Measurements from ENCODE around the gene MRPS30. TPM values are rescaled to one million over a fixed set of nuclear protein-coding genes. Genes with fewer than 3 reads are reported as not detected.

Gene MRPS30
- total RNA-seq, 1 experiment from 2014 or later = 106 TPM

DNA sequence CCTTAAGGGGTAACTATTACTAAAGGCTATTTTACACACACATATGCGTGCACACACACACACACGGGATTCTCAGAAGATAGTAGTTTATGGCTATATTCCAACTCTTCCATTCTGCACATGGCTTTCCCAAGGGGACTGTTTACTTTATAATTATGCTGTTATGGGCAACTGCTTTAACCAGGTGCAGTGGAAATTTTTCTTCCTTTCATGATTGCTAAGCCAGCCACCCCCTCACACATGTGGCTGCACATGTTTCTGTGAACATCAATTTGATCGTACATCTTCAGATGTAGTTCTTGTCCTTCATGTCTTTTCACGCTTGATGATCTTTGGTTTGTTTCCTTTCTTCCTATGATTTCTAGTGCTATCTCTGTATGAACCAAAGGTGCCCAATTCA is 37.0 kb downstream of the MRPS30 start:
- no TSS peak for BruUV-seq (replicated peaks)
- CTCF ChIA-PET = no interaction called here
- H3K9me2 ChIP-seq (ENCODE audit: insufficient read depth) = no peaks in the 10 kb centered on the region
- H2AFZ ChIP-seq = no peak overlapping the region
- POLR2A ChIA-PET (ENCODE audit: unreplicated experiment) = no interaction called here
- no peak for DNase-seq
- no peaks in the 10 kb centered on the region for H3K4me1 ChIP-seq (replicated peaks; ENCODE audit: insufficient read depth)
- H3K4me2 ChIP-seq = no peak overlapping the region
- H3F3A ChIP-seq (ENCODE audit: insufficient read depth, low read depth) = no peaks in the 10 kb centered on the region
- H3K4me3 ChIP-seq = no peak overlapping the region
- H3K9me3 ChIP-seq (ENCODE audit: insufficient read depth, low read depth) = no peaks in the 10 kb centered on the region
- intact Hi-C loops (cut with micrococcal nuclease; ENCODE audit: unreplicated experiment) = no loop called here
- no peak overlapping the region for H3K27ac ChIP-seq
- H4K20me1 ChIP-seq (ENCODE audit: insufficient read depth) = no peaks in the 10 kb centered on the region
- no peaks in the 10 kb centered on the region for H3K27me3 ChIP-seq (ENCODE audit: insufficient read depth, low read depth)
- TF ChIP-seq CTCF (conservative IDR thresholded peaks at IDR 0.05) (no peak), EZH2 (IDR thresholded peaks at IDR 0.05; ENCODE audit: low read depth) (no peak)
- no peaks in the 10 kb centered on the region for H3K36me3 ChIP-seq (ENCODE audit: low read depth)
- no peaks in the 10 kb centered on the region for H3K79me2 ChIP-seq (ENCODE audit: low read depth)

GRCh38 chr5:44847206-44847852 is 38.6 kb downstream of the MRPS30 start:
- intact Hi-C loops (cut with micrococcal nuclease; ENCODE audit: unreplicated experiment) = no loop called here
- no TSS peak for BruUV-seq (replicated peaks)
- CTCF ChIA-PET = no interaction called here

GRCh38 chr5:44860267-44860666 is 51.5 kb downstream of the MRPS30 start:
- no peaks in the 10 kb centered on the region for H3F3A ChIP-seq (ENCODE audit: insufficient read depth, low read depth)
- H3K9me3 ChIP-seq (ENCODE audit: insufficient read depth, low read depth) = no peaks in the 10 kb centered on the region
- H2AFZ ChIP-seq = 0 out of 2 replicates have a peak overlapping the region, but pooled peaks have one; percentile 12
- no peak for TF ChIP-seq CTCF (conservative IDR thresholded peaks at IDR 0.05)
- no peak for TF ChIP-seq EZH2 (IDR thresholded peaks at IDR 0.05; ENCODE audit: low read depth)
- ChIA-PET POLR2A (ENCODE audit: unreplicated experiment) (interaction anchor here (0.6 kb wide), 2 partner anchors 43 to 73 kb away, joined by 5 read pairs; no protein-coding TSS in a partner anchor), CTCF (no interaction called here)
- intact Hi-C loops (cut with micrococcal nuclease; ENCODE audit: unreplicated experiment) = loop anchor here (5.0 kb wide), 2 partner anchors 77 to 177 kb away; no protein-coding TSS in a partner anchor
- no peaks in the 10 kb centered on the region for H3K79me2 ChIP-seq (ENCODE audit: low read depth)
- no peak overlapping the region for H3K4me2 ChIP-seq
- DNase-seq = no peak
- no peak overlapping the region for H3K27ac ChIP-seq
- H3K36me3 ChIP-seq (ENCODE audit: low read depth) = no peaks in the 10 kb centered on the region
- no peaks in the 10 kb centered on the region for H3K27me3 ChIP-seq (ENCODE audit: insufficient read depth, low read depth)
- H4K20me1 ChIP-seq (ENCODE audit: insufficient read depth) = no peaks in the 10 kb centered on the region
- no peak overlapping the region for H3K4me3 ChIP-seq
- no peaks in the 10 kb centered on the region for H3K4me1 ChIP-seq (replicated peaks; ENCODE audit: insufficient read depth)
- no peaks in the 10 kb centered on the region for H3K9me2 ChIP-seq (ENCODE audit: insufficient read depth)
- BruUV-seq (replicated peaks) = no TSS peak

More at GRCh38 chr5:44847206-44847852, 38.6 kb downstream of the MRPS30 start:
- no peak for DNase-seq
- no peaks in the 10 kb centered on the region for H3K27me3 ChIP-seq (ENCODE audit: insufficient read depth, low read depth)
- no peak overlapping the region for H2AFZ ChIP-seq
- H3K9me3 ChIP-seq (ENCODE audit: insufficient read depth, low read depth) = no peaks in the 10 kb centered on the region
- no peaks in the 10 kb centered on the region for H4K20me1 ChIP-seq (ENCODE audit: insufficient read depth)
- no peak overlapping the region for H3K27ac ChIP-seq
- POLR2A ChIA-PET (ENCODE audit: unreplicated experiment) = no interaction called here
- no peaks in the 10 kb centered on the region for H3K36me3 ChIP-seq (ENCODE audit: low read depth)
- H3K4me3 ChIP-seq = no peak overlapping the region
- no peaks in the 10 kb centered on the region for H3K79me2 ChIP-seq (ENCODE audit: low read depth)
- H3K9me2 ChIP-seq (ENCODE audit: insufficient read depth) = no peaks in the 10 kb centered on the region
- TF ChIP-seq EZH2 (IDR thresholded peaks at IDR 0.05; ENCODE audit: low read depth) (no peak), CTCF (conservative IDR thresholded peaks at IDR 0.05) (no peak)
- no peaks in the 10 kb centered on the region for H3K4me1 ChIP-seq (replicated peaks; ENCODE audit: insufficient read depth)
- no peaks in the 10 kb centered on the region for H3F3A ChIP-seq (ENCODE audit: insufficient read depth, low read depth)
- no peak overlapping the region for H3K4me2 ChIP-seq
